ENCODE measurements around the gene OTOG. TPM values are rescaled to one million over a fixed set of nuclear protein-coding genes. Genes with fewer than 3 reads are reported as not detected.
A peak's percentile ranks its signal among the peaks of the same experiment; 100 is the strongest.

The OTOG gene
- total RNA-seq, 1 experiment from 2014 or later, result not detected

DNA sequence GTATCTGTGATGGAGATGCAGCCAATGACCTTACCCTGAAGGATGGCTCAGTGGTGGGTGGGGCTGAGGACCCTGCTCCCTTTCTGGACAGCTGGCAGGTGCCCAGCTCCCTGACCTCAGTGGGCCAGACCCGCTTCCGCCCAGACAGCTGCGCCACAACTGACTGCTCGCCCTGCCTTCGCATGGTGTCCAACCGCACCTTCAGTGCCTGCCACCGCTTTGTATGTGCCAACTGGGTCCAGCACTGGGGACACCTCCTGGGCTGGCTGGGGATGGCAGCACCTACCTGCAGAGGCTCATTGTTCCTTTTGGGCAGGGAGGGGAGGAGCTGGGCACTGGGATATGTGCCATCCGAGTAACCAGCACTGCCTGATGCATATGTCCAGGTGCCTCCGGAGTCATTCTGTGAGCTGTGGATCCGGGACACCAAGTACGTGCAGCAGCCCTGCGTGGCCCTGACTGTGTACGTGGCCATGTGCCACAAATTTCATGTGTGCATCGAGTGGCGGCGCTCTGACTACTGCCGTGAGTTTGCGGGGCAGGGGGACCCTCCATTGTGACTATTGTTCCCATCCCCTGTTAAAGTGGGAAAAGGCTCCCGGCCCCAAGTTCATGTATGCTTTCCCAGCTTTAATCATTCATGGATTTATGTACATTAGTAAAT, 84.8 kb downstream of the OTOG start:
- Histone ChIP-seq H3K27me3 (replicated peaks) (peaks cover 32% of the 10 kb centered on the region), H3K4me3 (no peak overlapping the region), H3K27ac (no peak overlapping the region), H3K36me3 (no peaks in the 10 kb centered on the region), H3K4me1 (replicated peaks) (no peaks in the 10 kb centered on the region), H3K9me3 (replicated peaks) (no peaks in the 10 kb centered on the region)
- peak in 1 of 2 experiments; percentile 47 for DNase-seq (ENCODE audit: low read depth in 1 of 2, low spot score in 2 of 2)

DNA sequence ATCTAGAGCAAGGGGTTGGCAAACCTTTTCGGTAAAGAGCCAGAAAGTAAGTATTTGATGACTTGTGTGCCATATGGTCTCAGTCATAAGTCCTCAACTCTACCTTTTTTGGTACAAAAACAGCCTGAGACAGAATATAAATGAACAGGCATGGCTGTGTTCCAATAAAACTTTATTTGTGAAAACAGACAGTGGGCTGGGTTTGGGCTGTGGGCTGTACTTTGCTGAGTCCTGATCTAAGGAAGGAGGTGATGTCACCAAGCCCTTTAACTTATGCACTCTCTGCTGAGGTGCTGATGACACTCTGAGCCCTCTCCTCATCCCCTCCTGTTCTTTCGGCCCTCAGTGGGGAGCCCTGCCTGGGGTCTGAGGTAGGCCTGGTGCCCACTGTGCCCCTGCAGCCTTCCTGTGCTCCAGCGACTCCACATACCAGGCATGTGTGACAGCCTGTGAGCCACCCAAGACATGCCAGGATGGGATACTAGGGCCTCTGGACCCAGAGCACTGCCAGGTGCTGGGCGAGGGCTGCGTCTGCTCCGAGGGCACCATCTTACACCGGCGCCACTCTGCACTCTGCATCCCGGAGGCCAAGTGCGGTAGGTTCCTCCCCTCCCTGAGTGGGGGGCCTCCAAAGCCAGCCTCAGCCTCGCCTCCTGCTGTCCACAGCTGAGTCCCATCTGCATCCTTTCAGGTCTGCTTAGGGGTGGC, 86.4 kb downstream of the OTOG start:
- Histone ChIP-seq H3K4me3 (no peak overlapping the region), H3K36me3 (no peaks in the 10 kb centered on the region), H3K9me3 (replicated peaks) (no peaks in the 10 kb centered on the region; the same call in 1 of the 2 replicates), H3K27me3 (replicated peaks) (peaks cover 39% of the 10 kb centered on the region), H3K4me1 (replicated peaks) (no peaks in the 10 kb centered on the region), H3K27ac (no peak overlapping the region)
- DNase-seq (ENCODE audit: low read depth in 1 of 2, low spot score in 2 of 2), result no peak

DNA sequence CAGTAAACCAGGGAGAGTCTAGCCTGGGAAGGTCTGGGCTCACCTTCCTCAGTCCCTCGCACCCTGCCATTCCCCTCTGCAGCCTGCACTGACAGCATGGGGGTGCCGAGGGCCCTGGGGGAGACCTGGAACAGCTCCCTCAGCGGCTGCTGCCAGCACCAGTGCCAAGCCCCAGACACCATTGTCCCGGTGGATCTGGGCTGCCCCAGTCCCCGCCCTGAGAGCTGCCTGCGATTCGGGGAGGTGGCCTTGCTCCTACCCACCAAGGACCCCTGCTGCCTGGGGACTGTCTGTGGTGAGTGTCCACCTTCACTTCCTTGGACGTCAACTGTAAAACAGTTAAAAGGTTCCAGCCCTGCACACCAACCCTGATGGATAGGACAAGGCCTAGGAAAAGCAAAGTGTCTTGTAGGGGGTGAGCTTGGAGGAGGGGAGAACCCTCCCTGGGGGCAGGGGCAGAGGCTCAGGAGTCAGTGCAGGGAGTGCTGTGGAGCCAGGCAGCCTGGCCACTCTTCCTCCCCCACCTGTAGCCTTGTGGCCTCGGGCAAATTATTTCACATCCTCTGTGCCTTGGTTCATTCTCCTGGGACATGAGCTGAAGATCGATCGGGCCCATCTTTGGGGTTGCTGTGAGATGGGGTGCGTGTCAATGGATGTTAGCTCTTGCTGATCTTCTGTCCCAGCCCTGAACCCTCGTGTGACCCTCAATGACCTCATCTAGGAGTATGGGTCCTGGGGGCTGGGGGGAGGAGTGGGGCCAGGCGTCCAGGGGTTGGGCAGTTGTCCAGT, 87.1 kb downstream of the OTOG start:
- DNase-seq (ENCODE audit: low read depth in 1 of 2, low spot score in 2 of 2), result peak in 1 of 2 experiments; percentile 44
- Histone ChIP-seq H3K4me3 (no peak overlapping the region), H3K9me3 (replicated peaks) (no peaks in the 10 kb centered on the region; the same call in 1 of the 2 replicates), H3K4me1 (replicated peaks) (no peaks in the 10 kb centered on the region), H3K36me3 (no peaks in the 10 kb centered on the region), H3K27ac (no peak overlapping the region), H3K27me3 (replicated peaks) (peaks cover 39% of the 10 kb centered on the region)

DNA sequence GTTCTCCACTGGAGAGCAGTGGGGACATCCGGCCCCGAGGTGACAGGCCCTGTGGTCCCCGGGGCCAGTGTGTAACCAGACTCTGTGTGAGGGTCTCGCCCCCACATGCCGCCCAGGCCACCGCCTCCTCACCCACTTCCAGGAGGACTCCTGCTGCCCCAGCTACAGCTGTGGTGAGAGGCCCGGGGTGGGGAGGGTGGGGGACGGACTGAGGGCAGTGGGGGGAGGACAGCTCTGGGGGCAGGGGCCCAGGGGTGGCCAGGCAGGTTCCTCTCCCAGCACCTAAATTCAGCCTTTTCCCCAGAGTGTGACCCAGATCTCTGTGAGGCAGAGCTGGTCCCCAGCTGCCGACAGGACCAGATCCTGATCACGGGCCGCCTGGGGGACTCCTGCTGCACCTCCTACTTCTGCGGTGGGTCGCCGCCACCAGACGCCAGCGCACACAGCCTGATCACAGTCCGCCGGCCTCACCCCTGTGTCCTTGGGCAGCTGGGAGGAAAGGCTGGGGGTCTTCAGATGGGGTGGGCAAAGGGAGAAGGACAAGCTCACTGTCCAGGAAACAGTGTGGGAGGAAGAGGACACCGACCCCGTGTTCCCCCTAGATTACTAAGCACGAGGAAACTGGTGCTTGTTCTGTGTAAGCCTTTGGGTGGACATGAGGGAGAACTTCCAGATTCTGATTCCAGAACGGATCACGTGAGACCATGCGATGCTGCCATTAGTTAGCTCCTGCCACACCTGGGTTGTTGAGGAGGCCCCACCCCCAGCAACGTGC, 87.9 kb downstream of the OTOG start:
- H3K4me1 ChIP-seq (replicated peaks), result no peaks in the 10 kb centered on the region
- no peaks in the 10 kb centered on the region for H3K36me3 ChIP-seq
- H3K27ac ChIP-seq, result no peak overlapping the region
- H3K4me3 ChIP-seq, result no peak overlapping the region
- peaks cover 34% of the 10 kb centered on the region for H3K27me3 ChIP-seq (replicated peaks)
- no peaks in the 10 kb centered on the region; the same call in 1 of the 2 replicates for H3K9me3 ChIP-seq (replicated peaks)
- DNase-seq (ENCODE audit: low read depth in 1 of 2, low spot score in 2 of 2), result peak in 1 of 2 experiments; percentile 48

DNA sequence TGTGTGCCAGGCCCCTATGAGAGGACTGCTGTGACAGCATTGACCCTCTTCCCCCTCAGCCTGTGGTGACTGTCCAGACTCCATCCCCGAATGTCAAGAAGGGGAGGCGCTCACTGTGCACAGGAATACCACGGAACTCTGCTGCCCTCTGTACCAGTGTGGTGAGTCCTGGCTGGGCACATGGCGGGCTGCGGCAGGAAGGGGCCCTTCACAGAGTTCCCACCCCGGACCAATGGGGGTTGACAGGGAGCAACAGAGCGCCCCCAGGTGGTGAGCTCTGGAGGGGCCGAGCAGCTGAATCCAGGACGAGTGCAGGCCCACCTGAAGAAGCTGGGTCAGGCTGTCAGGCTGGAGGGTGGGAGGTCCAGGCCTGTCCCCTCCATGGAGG, 88.5 kb downstream of the OTOG start:
- Histone ChIP-seq H3K9me3 (replicated peaks) (no peaks in the 10 kb centered on the region; the same call in 1 of the 2 replicates), H3K36me3 (no peaks in the 10 kb centered on the region), H3K4me1 (replicated peaks) (no peaks in the 10 kb centered on the region), H3K27me3 (replicated peaks) (peaks cover 29% of the 10 kb centered on the region), H3K4me3 (no peak overlapping the region), H3K27ac (no peak overlapping the region)
- peak in 1 of 2 experiments; percentile 49 for DNase-seq (ENCODE audit: low read depth in 1 of 2, low spot score in 2 of 2)

DNA sequence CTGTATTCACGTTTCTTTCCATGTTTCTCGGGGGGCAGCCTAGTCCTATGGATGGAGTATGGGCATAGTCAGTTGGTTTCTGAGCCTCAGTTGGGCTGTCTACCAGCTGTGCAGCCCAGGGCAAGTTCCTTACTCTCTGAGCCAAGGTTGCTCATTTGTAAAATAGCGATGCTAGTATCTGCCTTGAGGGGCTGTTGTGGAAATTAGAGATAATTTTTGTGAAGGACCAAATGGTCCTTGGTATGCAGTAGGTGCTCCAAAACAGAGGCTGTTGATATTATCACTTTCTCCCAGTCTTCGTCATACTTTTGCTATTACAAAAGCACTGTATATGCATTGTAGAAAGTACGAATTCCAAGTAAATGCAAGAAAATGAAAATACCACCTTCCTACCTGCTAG, 89.7 kb downstream of the OTOG start:
- Histone ChIP-seq H3K27ac (no peak overlapping the region), H3K9me3 (replicated peaks) (no peaks in the 10 kb centered on the region; the same call in 1 of the 2 replicates), H3K36me3 (no peaks in the 10 kb centered on the region), H3K4me1 (replicated peaks) (no peaks in the 10 kb centered on the region), H3K4me3 (no peak overlapping the region), H3K27me3 (replicated peaks) (peaks cover 27% of the 10 kb centered on the region)
- no peak for DNase-seq (ENCODE audit: low read depth in 1 of 2, low spot score in 2 of 2)

DNA sequence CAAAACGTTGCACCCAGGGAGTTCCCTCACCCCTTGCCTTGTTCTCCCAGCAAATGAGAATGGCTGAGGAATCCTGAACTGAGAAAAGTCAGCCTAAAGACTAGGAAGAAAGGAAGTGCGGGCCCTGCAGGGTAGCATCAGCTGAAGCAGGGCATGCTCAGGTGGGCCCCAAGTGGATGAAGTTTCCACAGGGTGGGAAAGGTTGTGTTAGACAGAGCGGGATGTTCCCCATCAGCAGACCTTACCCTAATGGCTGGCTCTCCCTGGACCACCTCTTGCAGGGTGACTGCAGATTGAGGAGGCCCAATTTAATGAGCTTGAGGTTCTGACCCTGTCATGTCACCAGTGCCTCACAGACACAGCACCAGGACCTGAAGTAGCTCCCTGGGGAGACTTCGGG, 90.8 kb downstream of the OTOG start:
- H3K9me3 ChIP-seq (replicated peaks), result no peaks in the 10 kb centered on the region; the same call in 1 of the 2 replicates
- no peak overlapping the region for H3K4me3 ChIP-seq
- H3K36me3 ChIP-seq, result no peaks in the 10 kb centered on the region
- no peak for DNase-seq (ENCODE audit: low read depth in 1 of 2, low spot score in 2 of 2)
- peaks cover 27% of the 10 kb centered on the region for H3K27me3 ChIP-seq (replicated peaks)
- H3K27ac ChIP-seq, result no peak overlapping the region
- H3K4me1 ChIP-seq (replicated peaks), result no peaks in the 10 kb centered on the region

DNA sequence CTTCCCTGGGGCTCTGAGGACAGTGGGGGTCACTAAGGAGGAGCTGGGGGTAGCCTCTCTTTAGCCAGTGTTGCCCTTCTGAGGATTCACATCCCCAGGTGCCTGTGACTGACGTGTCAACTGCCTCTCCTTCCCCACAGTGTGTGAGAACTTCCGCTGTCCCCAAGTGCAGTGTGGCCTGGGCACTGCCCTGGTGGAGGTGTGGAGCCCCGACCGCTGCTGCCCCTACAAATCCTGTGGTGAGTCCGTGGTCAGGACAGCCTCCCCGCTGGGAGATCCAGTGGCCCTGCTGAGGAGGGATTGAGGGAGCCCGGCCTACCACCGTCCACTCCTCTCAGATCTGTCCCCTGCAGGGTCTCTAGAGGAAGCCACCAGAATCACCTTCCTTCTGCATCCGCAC, 91.3 kb downstream of the OTOG start:
- Histone ChIP-seq H3K27me3 (replicated peaks) (peaks cover 23% of the 10 kb centered on the region), H3K4me3 (no peak overlapping the region), H3K36me3 (no peaks in the 10 kb centered on the region), H3K27ac (no peak overlapping the region), H3K9me3 (replicated peaks) (no peaks in the 10 kb centered on the region; the same call in 1 of the 2 replicates), H3K4me1 (replicated peaks) (no peaks in the 10 kb centered on the region)
- no peak for DNase-seq (ENCODE audit: low read depth in 1 of 2, low spot score in 2 of 2)

DNA sequence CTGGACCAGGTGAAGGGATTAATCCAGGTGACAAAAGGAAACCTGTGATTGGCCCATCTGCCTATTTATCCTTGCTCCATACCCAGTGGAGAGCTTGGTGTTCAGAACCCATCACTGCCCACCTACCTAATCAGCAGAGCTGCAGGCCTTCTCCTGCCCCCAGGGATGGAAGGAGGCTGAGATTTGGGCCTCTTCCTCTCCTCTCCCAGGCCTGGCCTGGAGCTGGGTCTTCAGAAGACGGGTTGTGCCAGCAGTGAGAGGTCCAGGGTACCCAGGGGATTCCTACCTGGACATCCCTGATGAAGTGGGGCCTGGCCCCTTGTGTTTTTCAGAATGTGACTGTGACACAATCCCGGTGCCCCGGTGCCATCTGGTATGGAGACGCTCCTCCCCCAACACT, 92.0 kb downstream of the OTOG start:
- no peak overlapping the region for H3K4me3 ChIP-seq
- DNase-seq (ENCODE audit: low read depth in 1 of 2, low spot score in 2 of 2), result no peak
- no peaks in the 10 kb centered on the region; the same call in 1 of the 2 replicates for H3K9me3 ChIP-seq (replicated peaks)
- peaks cover 27% of the 10 kb centered on the region for H3K27me3 ChIP-seq (replicated peaks)
- no peaks in the 10 kb centered on the region for H3K4me1 ChIP-seq (replicated peaks)
- no peak overlapping the region for H3K27ac ChIP-seq
- H3K36me3 ChIP-seq, result no peaks in the 10 kb centered on the region

DNA sequence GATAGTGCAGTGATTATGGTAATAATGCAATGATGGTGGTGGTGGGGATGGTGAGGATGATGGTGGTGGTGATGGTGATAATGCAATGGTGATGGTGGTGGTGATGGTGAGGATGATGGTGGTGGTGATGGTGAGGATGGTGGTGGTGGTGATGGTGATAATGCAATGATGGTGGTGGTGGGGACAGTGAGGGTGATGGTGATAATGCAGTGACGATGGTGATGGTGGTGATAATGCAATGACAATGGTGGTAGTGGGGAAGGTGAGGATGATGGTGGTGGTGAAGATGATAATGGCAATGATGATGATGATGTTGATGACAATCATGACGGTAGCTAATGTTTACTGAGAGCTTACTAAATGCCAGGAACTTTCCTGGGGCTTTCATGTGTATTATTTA, 92.7 kb downstream of the OTOG start:
- Histone ChIP-seq H3K36me3 (no peaks in the 10 kb centered on the region), H3K27me3 (replicated peaks) (peaks cover 30% of the 10 kb centered on the region), H3K4me1 (replicated peaks) (no peaks in the 10 kb centered on the region), H3K27ac (no peak overlapping the region), H3K4me3 (no peak overlapping the region), H3K9me3 (replicated peaks) (no peaks in the 10 kb centered on the region; the same call in 1 of the 2 replicates)
- DNase-seq (ENCODE audit: low read depth in 1 of 2, low spot score in 2 of 2), result no peak

DNA sequence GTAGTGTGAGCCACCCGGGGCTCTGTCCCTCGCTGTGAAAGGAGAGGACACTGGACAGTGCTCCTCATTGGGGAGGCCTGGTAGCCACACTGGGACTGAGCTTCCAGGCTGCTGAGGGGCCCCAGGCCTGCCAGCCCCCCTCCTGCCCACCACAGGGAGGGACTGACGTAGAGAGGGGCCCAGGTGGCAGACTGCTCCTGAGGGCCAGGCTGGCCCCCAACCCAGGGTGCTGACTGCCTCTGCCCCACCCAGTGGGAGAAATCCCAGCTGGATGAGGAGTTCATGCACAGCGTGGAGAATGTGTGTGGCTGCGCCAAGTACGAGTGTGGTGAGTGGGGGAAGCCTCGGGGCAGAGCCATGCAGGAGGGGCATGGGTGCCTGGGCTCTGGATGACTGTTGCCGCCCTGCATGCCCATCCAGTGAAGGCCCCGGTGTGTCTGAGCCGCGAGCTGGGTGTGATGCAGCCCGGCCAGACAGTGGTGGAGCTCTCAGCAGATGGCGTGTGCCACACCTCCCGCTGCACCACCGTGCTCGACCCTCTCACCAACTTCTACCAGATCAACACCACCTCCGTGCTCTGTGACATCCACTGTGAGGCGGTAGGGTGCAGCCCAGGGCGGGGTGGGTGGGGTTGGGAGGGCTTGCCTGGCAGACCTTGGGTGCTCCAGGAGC, 93.6 kb downstream of the OTOG start:
- DNase-seq (ENCODE audit: low read depth in 1 of 2, low spot score in 2 of 2), result no peak
- Histone ChIP-seq H3K9me3 (replicated peaks) (no peaks in the 10 kb centered on the region; the same call in 1 of the 2 replicates), H3K27ac (no peak overlapping the region), H3K4me1 (replicated peaks) (no peaks in the 10 kb centered on the region), H3K36me3 (no peaks in the 10 kb centered on the region), H3K4me3 (no peak overlapping the region), H3K27me3 (replicated peaks) (peaks cover 30% of the 10 kb centered on the region)

DNA sequence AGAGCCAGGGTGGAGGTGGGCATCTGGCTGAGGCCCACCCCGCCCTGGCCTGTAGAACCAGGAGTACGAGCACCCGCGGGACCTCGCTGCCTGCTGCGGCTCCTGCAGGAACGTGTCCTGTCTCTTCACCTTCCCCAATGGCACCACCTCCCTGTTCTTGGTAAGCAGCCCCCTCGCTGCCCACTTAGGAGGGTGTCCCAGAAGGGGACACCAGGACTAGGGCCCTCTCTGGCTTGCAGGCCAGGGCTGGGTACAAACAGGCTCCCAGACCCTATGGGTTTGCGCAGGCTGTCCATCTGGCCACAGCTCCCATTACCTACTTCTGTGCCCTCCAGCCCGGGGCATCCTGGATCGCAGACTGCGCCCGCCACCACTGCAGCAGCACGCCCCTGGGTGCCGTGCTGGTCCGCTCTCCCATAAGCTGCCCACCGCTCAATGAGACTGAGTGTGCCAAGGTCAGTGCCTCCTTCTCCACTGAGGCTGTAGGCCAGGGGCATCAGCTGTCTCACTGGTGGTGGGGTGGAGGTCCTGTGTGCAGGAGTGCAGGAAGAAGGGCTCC, 94.8 kb downstream of the OTOG start:
- Histone ChIP-seq H3K27ac (no peak overlapping the region), H3K4me3 (no peak overlapping the region), H3K36me3 (no peaks in the 10 kb centered on the region), H3K27me3 (replicated peaks) (peaks cover 25% of the 10 kb centered on the region), H3K9me3 (replicated peaks) (no peaks in the 10 kb centered on the region; the same call in 1 of the 2 replicates), H3K4me1 (replicated peaks) (no peaks in the 10 kb centered on the region)
- no peak for DNase-seq (ENCODE audit: low read depth in 1 of 2, low spot score in 2 of 2)
